DND-41 (cell line): ENCODE data around the gene OR1F1.

ENCODE experiments used
- CTCF ChIP-seq: IDR thresholded peaks from 2 replicates; pipeline ENCODE4 v1.5.1; 2012; ENCODE audit warnings: borderline replicate concordance, low read length, moderate library complexity, mild to moderate bottlenecking; ENCODE audit not compliant: poor library complexity, severe bottlenecking; ENCODE audit errors: extremely low read depth
- EZH2 ChIP-seq: IDR thresholded peaks from 3 replicates; pipeline ENCODE4 v1.6.1; 2012; ENCODE audit warnings: borderline replicate concordance, low read depth, mild to moderate bottlenecking, moderate library complexity, low read length, inconsistent platforms; ENCODE audit not compliant: severe bottlenecking

DNA sequence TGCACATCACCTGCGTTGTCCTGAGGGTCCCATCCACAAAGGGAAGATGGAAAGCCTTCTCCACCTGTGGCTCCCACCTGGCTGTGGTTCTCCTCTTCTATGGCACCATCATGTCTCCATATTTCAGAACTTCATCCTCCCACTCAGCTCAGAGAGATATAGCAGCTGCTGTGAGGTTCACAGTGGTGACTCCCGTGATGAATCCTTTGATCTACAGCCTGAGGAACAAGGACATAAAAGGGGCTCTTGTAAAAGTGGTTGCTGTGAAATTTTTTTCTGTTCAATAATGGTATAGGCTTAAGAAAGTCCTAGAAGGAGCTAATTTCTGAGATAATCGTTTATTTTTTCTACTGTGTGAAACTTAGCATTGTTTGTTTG, 28.2 kb downstream of the OR1F1 start:
- TF ChIP-seq CTCF (no peak), EZH2 (no peak)
